Fibroblast of skin of left quadriceps (primary cell): ENCODE measurements around the gene LIPE.
A peak's percentile ranks its signal among the peaks of the same experiment; 100 is the strongest.

Experiments used
- DNase-seq, 2 experiments: peaks; one replicate each; pipeline ENCODE4 v3.0.0-alpha.2; 2013; ENCODE audit warnings: low read depth in 2 of 2

The LIPE gene

GRCh38 chr19:42411581-42412178, 15.5 kb downstream of the LIPE start:
- DNase-seq, result no peak

GRCh38 chr19:42410371-42410770, 16.8 kb downstream of the LIPE start:
- DNase-seq, result no peak

GRCh38 chr19:42409477-42409876, 17.7 kb downstream of the LIPE start:
- no peak for DNase-seq

- DNase-seq, result no peak
Measured at GRCh38 chr19:42407816-42408175, 19.4 kb downstream of the LIPE start.

- DNase-seq, result no peak
Measured at GRCh38 chr19:42407085-42407815, 19.9 kb downstream of the LIPE start.

- no peak for DNase-seq
Measured at GRCh38 chr19:42406111-42406510, 21.1 kb downstream of the LIPE start.

- DNase-seq, result no peak
Measured at GRCh38 chr19:42403586-42403985, 23.6 kb downstream of the LIPE start.

GRCh38 chr19:42402376-42403116, 24.6 kb downstream of the LIPE start:
- no peak for DNase-seq

- peak; percentile 43 to 45 for DNase-seq
Measured at GRCh38 chr19:42401365-42402303, 25.6 kb downstream of the LIPE start.

- no peak for DNase-seq
Measured at GRCh38 chr19:42400404-42400803, 26.8 kb downstream of the LIPE start.

- DNase-seq, result no peak
Measured at GRCh38 chr19:42397263-42398166, 29.7 kb downstream of the LIPE start.

GRCh38 chr19:42396381-42397262, 30.6 kb downstream of the LIPE start:
- peak; percentile 98 for DNase-seq

GRCh38 chr19:42394751-42395150, 32.4 kb downstream of the LIPE start:
- DNase-seq, result no peak

GRCh38 chr19:42392165-42392564, 35.0 kb downstream of the LIPE start:
- DNase-seq, result no peak

GRCh38 chr19:42389899-42390298, 37.3 kb downstream of the LIPE start, which contains the start of gene CNFN:
Gene CNFN (minus strand): TSS chr19:42390297. CDS start chr19:42389037, 1,260 bp downstream.
- no peak for DNase-seq

GRCh38 chr19:42388851-42389489, 38.2 kb downstream of the LIPE start:
- no peak for DNase-seq

- DNase-seq, result no peak
Measured at GRCh38 chr19:42386974-42387707, 40.0 kb downstream of the LIPE start.

- no peak for DNase-seq
Measured at GRCh38 chr19:42380155-42380554, 47.0 kb downstream of the LIPE start.
